ENCODE data around the gene PPP1R26.

DNA sequence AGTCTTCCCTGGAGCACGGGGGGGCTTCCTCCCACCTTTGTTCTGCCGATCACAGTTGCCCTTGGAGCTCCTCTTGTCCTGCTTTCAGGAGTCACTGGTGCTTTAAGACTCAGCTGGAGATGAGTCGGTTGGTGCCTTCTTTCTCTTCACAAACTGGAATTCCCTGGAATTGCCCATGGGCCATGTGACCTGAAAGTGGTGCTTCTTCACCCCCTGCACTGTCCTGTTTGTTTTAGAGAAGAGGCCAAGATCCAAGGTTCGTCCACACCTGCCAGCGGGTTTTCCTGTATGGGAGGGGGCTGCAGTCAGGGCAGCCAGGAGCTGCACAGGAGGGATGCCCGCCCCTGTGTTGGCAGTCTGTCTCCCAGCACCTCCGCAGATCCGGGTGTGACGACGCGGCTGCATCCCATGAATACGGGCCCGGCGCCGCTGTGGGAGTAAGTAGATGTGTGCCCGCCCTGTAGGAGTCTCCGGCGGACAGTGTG lies 11.4 kb downstream of the PPP1R26 start:
- TF ChIP-seq, protein P1, sequence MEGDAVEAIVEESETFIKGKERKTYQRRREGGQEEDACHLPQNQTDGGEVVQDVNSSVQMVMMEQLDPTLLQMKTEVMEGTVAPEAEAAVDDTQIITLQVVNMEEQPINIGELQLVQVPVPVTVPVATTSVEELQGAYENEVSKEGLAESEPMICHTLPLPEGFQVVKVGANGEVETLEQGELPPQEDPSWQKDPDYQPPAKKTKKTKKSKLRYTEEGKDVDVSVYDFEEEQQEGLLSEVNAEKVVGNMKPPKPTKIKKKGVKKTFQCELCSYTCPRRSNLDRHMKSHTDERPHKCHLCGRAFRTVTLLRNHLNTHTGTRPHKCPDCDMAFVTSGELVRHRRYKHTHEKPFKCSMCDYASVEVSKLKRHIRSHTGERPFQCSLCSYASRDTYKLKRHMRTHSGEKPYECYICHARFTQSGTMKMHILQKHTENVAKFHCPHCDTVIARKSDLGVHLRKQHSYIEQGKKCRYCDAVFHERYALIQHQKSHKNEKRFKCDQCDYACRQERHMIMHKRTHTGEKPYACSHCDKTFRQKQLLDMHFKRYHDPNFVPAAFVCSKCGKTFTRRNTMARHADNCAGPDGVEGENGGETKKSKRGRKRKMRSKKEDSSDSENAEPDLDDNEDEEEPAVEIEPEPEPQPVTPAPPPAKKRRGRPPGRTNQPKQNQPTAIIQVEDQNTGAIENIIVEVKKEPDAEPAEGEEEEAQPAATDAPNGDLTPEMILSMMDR (conservative IDR thresholded peaks at IDR 0.05): no peak
- no peak for TF ChIP-seq EZH2 (IDR thresholded peaks at IDR 0.05; ENCODE audit: low read depth)

Measured in PC-9 (cell line).